Activated CD4-positive, alpha-beta T cell treated with anti-CD3 and anti-CD28 coated beads, Interleukin-2, amount 50 U/mL, for 4 hours (primary cell): ENCODE measurements around the gene YPEL2.
A peak's percentile ranks its signal among the peaks of the same experiment; 100 is the strongest.
"Not testable (repeated sequence)": the region's sequence is repeated elsewhere in the genome, so short reads cannot be mapped to it uniquely, and the experiment has no call there.

Experiments
- DNase-seq, 2 experiments: peaks; one replicate each; pipeline ENCODE4 v3.0.0-alpha.2; 2020

The YPEL2 gene, protein sequence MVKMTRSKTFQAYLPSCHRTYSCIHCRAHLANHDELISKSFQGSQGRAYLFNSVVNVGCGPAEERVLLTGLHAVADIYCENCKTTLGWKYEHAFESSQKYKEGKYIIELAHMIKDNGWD

GRCh38 chr17:59331129-59331928 lies at the start of gene YPEL2:
YPEL2 (plus strand) TSS chr17:59331655; CDS start chr17:59353410, 21,755 bp downstream.
- DNase-seq = peak; percentile 81 to 84

DNA sequence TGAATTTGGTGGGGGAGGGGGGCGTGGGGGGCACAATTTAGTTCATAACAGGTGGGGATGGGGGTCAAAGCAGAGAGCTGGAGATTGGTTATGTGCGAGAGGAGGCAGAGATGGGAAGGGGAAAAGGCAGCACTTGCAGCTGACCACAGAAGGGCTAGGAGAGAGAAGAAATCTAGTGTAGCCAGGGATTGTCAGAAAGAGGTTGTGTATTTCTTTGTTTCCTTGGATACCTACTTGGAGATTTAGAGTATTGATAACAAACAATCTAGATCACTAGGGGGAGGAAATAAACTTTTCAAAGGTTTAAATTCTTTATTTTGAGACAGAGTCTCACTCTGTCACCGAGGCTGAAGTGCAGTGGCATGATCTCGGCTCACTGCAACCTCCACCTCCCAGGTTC lies 47.1 kb upstream of the YPEL2 start:
- no peak for DNase-seq

- DNase-seq = no peak
Observed at GRCh38 chr17:59287452-59287851, 44.0 kb upstream of the YPEL2 start.

GRCh38 chr17:59287891-59288290 lies 43.6 kb upstream of the YPEL2 start:
- DNase-seq = no peak

DNA sequence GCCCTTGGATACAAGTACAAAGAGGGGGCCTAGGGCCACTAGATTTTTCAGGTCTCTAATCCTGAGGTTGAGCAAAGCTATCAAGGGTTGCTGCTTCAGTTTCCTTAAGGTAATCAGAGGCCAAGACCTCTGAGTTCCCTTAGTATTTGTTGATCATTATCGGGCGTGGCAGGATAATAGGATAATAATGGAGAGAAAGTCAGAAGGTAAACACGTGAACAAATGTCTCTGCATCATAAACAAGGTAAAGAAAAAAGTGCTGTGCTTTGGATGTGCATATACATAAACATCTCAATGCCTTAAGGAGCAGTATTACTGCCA lies 41.5 kb upstream of the YPEL2 start:
- DNase-seq = no peak

DNA sequence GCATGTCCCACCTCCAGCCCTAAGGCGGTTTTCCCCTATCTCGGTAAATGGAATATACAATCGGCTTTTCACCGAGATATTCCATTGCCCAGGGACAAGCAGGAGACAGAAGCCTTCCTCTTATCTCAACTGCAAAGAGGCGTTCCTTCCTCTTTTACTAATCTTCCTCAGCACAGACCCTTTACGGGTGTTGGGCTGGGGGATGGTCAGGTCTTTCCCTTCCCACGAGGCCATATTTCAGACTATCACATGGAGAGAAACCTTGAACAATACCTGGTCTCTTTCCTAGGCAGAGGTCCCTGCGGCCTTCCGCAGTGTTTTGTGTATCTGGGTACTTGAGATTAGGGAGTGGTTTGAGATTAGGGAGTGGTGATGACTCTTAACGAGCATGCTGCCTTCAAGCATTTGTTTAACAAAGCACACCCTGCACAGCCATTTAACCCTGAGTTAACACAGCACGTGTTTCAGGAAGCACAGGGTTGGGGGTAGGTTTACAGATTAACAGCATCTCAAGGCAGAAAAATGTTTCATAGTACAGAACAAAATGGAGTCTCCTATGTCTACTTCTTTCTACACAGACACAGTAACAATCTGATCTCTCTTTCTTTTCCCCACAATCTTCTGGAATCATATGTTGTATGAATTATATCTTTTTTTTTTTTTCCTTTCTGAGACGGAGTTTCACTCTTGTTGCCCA lies 41.0 kb upstream of the YPEL2 start:
- not testable (repeated sequence) for DNase-seq

DNA sequence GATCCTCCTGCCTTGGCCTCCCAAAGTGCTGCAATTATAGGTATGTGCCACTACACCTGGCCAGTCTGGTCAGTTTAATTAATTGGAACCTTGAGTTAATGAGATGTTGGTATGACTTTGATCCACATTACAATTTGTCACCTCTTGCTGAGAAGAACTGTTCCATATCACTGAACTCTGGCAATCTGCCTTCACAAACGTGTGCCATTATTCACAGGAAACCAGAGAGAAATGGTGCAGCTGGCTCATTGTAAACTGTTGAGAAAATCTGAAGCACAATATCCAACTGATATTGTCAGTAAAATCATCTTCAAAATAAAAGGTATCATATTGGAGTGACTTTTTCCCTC lies 39.3 kb upstream of the YPEL2 start:
- DNase-seq = no peak

- DNase-seq = no peak
Observed at GRCh38 chr17:59296190-59296589, 35.3 kb upstream of the YPEL2 start.

GRCh38 chr17:59298521-59298920 lies 32.9 kb upstream of the YPEL2 start:
- DNase-seq = no peak

DNA sequence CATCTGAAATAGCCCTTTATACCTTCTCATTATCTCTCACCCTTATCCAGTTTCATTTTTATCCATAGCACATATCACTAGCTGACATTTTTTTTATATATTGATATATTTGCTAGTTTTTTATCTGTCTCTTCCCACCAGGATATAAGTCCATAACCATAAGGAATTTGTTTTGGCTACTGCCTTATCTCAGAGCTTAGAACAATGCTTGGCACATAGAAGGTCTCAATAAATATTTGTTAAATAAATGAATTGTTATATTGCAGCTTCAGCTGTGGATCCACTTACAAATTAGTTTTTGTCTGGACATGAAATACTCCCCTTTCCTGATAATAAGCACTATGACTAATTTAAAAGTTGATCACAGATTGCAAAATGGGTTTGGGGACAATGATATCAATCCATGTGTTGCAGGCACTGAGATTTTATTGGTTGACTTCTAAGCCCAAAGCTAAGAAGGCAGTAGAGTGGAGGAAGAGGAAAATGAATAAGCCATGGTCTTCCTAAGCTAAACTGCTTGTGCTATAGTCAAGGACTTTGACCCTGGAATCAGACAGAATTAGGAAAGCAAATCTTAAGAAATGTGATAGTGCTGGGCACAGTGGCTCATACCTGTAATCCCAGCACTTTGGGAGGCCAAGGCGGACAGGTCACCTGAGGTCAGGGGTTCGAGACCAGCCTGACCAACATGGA lies 31.9 kb upstream of the YPEL2 start:
- no peak for DNase-seq

DNA sequence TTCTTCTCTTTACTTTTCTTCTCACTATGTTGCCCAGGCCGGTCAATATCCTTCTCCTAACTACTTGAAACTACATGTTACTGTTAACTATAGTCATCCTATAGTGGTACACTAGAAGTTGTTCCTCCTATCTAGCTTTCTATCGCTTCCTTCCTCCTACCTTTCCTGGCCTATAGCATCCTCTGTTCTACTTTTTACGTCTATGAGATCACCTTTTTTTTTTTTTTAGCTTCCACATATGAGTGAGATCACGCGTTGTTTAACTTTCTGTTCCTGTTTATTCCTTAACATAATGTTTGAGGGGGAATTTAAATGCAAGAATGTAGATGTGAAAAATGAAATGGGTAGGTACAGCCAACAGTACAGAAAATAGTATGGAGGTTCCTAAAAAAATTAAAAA lies 30.5 kb upstream of the YPEL2 start:
- no peak for DNase-seq

- DNase-seq = no peak
Observed at GRCh38 chr17:59304811-59305210, 26.6 kb upstream of the YPEL2 start.

- no peak for DNase-seq
Observed at GRCh38 chr17:59310263-59310920, 21.1 kb upstream of the YPEL2 start.

DNA sequence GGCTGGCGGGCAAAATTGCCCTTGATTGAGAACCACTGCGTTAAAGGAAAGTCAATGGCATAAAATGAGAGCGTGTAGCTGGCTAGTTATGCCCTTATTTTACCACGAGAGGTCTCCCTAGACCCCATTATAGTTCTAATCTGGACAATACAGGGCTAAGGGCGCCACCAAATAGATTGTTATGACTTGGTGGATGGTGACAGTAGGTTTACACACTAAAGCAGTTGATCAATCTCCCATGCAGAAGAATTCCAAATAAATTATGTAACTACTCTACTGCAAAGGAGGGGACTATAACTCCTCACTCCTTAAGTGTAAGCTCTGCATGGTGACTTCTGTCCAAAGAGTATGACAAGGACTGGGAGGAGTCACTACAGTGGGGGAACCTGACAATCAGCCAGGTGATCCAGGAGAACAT lies 20.4 kb upstream of the YPEL2 start:
- DNase-seq = peak in 1 of 2 experiments; percentile 21

DNA sequence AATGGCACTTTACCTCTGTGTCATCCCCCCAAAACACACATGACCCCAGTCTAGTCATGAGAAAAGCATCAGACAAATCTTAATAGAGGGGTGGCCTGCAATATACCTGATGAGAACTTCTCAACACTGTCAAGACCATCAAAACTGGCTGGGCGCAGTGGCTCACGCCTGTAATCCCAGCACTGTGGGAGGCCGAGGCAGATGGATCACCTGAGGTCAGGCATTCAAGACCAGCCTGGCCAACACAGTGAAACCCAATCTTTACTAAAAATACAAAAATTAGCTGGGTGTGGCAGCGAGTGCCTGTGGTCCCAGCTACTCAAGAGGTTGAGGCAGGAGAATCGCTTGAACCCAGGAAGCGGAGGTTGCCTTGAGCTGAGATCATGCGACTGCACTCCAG lies 19.9 kb upstream of the YPEL2 start:
- DNase-seq = not testable (repeated sequence)

- no peak for DNase-seq
Observed at GRCh38 chr17:59315866-59316265, 15.6 kb upstream of the YPEL2 start.

DNA sequence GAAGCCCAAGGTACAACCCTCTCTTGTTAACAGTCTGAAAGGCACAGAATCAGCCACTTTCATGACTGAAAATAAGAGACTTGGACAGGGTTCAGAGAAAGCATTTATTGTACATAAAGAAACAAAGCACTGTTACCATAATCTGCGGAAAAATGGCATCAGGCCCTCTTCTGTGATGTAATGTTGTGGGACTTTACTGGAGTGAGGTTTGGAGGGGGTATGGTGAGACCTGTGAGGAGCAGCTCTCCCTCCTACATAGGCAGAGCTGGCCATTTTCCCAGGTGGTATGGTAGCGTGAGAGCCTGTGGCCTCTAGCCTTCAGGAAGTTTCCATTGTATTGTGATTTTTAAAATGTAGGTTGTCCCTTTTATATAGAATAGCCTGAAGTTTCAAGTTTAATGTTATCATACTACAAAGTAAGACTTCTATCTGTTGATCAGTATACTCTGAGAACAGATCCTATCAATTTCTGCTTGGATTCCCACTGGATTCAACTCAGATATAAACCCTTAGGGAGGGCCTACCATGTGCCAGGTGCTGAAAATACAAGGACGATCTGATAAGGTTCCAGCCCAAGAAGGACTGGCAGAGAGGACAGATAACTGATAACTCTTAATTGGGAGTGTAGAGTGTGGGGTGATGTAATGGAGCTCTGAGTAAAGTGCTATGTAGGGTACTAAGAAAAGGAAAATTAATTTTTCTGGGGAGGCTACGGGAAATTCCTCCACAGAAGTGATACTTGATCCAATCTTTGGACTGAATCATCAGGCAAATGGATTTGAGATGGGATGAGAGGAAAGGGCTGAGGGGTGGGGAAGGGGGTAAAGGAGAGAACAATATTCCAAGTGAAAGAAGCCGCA lies 4.1 kb upstream of the YPEL2 start:
- no peak for DNase-seq

GRCh38 chr17:59327981-59328290 lies 3.5 kb upstream of the YPEL2 start:
- no peak for DNase-seq

- no peak for DNase-seq
Observed at GRCh38 chr17:59328601-59329000, 2.9 kb upstream of the YPEL2 start.

- peak; percentile 38 to 40 for DNase-seq
Observed at GRCh38 chr17:59329176-59330052, 2.0 kb upstream of the YPEL2 start.
